ENCODE measurements around the gene AADAC.
"Not testable (repeated sequence)": the region's sequence is repeated elsewhere in the genome, so short reads cannot be mapped to it uniquely, and the experiment has no call there.

The AADAC gene, protein sequence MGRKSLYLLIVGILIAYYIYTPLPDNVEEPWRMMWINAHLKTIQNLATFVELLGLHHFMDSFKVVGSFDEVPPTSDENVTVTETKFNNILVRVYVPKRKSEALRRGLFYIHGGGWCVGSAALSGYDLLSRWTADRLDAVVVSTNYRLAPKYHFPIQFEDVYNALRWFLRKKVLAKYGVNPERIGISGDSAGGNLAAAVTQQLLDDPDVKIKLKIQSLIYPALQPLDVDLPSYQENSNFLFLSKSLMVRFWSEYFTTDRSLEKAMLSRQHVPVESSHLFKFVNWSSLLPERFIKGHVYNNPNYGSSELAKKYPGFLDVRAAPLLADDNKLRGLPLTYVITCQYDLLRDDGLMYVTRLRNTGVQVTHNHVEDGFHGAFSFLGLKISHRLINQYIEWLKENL

DNA sequence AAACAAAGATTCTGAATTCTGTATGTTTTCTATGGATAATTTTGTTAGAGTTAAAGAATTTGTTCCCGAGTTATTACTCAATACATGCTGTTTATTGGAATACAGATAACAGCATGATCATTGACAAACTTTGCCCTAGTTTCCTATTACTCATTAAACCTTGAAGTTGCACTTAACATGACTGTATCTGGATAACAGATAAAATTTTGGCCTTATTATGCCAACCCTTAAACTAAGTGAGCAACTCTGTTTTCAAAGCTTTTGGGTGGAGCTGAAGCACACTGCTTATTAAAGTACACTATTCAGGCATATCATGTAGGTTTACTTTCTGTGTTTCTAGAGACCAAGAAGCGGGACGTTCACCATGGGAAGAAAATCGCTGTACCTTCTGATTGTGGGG, at the start of gene AADAC:
TSS of gene AADAC (plus strand) at position 318 of the 400 bp plus-strand sequence. CDS start at position 365, 47 bp downstream.
- DNase-seq, result no peak

DNA sequence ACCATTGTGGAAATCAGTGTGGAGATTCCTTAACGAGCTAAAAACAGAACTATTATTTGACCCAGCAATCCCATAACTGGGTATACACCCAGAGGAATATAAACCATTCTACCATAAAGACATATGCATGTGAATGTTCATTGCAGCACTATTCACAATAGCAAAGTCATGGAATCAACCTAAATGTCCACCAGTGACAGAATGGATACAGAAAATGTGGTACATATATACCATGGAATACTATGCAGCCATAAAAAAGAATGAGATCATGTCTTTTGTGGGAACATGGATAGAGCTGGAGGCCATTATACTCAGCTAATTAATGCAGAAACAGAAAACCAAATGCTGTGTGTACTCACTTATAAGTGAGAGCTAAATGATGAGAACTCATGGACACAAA, 49.2 kb upstream of the AADAC start:
- DNase-seq, result not testable (repeated sequence)

DNA sequence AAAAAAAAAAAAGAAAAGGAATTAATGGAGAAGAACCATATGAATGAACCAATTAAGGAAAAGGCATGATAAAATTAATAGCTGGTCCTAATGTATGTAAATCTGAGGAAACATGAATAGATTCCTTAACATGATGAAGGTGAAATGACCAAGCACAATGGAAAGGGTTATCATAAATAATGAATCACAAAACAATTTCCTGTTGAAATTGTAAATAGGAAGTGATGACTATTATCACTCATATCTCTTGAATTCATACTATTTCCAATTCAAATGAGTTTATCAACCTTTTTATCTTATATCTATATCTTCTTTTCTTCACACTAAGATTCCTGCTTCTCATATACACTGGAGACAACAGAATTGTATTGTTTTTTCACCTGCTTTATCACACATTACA, 48.2 kb upstream of the AADAC start:
- no peak for DNase-seq

DNA sequence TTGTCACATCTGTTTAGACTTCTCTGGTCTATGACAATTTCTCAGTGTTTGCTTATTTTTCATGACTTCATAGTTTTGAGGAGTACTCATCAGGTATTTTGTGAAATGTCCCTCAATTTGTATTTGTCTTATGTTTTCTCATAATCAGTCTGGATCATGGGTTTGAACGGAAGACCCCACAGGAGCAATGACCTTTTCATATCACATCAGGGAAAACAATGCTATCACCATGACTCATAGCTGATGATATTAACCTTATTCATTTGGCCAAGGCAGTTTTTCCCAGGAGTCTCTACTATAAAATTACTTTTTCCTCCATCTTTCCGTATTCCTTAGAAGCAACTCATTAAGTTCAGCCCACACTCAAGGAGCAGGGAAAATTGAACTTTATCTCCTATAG, 47.5 kb upstream of the AADAC start:
- DNase-seq, result no peak

DNA sequence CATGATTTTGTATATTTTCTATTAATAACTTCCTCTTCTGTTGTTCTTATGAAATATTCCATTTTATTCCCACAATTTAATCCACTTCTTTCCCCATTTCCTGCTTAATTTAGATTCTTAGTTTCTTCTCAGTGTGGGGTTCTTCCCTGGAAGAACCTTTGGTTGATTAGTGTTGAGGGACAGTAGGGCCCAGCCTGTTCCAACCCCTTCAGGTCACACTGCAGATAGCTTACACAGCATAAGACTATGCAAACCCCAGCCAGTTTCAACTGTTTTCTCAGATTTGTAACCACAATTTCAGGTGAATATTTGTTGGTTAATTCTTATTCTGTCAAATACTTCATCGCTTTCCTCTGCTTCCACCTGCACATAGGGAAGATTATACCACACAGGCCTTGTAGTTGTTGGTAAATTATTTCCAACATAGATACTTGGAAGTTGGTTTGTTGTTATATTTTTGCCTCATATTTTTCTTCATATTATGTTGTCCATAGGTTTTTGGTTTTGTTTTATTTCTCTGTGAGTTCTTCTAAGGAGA, 45.5 kb upstream of the AADAC start:
- no peak for DNase-seq

DNA sequence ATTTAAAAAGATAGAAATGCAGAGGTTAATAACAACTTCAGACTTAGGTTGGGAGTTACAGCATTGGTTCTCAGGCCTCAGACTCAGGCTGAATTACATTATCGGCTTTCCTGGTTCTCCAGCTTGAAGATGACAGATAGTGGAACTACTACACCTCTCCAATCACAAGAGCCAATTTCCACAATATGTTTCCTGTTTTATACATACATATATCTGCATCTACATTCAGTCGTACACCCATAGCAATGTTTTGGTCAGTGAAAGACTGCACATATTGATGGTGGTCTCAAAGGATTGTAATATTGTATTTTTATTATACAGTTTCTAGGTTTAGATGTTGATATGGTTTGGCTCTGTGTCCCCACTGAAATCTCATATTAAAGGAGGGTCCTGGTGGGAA, 44.7 kb upstream of the AADAC start:
- no peak for DNase-seq

DNA sequence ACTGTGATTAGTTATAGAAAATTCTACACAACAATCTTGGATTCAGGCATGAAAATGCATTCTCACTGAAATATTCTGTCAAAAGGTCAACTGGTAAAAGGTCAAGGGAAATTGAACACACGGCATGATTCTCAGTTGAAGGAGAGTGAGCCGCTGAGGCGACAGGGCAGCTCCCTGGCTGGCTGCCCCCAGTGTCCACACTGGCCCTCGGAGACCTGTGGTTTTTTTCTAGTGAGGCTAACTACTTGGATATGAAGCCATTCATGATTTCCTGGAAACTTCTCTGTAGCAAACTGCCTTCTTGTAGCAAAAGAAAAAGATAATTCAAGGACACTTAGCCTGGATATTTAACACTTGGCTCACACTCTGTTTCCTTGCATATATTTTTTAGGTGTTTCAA, 43.0 kb upstream of the AADAC start:
- DNase-seq, result no peak

DNA sequence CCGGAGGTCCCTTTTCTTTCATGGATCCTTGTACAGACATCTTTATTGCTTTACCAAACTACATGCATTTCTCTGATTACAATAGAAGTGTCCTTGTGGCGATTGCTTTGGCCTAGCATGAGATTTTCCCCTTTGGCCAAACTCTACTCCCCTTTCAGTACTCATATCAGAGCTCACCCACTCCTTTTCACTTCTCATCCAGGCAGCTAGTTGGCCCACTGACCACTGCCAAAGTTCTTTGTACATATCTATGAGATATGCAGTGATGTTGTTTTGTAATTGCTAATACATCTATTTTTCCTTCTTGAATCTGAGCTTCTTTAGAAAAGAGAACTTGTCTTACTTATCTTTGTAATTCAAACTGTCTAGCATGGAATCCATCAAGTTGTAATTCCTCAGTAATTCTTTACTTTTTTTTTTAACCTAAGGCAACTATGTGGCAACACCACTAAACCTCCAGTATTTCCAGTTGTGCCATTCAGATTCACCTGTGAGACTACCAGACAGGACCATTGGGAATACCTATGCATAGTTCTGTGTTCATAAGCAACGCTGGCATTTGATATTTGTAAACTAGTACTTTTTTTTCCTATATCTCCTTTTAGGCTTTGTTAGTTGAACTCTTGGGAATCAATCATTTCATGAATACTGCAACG, 41.0 kb upstream of the AADAC start:
- DNase-seq, result no peak

DNA sequence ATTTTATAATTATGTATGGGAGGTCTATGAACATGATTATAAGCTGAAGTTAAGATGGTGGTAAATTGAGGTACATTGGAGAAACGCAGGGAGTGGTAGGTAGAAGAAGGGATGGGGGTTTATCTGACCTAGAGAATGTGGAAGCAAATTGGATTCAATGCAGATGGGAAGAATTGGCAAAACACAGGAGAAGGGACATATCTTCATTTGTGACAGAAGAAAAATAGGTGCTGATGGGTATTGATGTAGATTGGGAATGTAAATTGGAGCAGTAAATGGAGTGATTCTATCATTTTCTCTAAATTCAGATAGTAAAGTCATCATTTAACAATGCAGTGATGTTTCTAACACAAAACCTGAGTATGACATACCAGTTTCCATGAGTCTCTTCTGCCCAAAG, 39.7 kb upstream of the AADAC start:
- DNase-seq, result no peak

DNA sequence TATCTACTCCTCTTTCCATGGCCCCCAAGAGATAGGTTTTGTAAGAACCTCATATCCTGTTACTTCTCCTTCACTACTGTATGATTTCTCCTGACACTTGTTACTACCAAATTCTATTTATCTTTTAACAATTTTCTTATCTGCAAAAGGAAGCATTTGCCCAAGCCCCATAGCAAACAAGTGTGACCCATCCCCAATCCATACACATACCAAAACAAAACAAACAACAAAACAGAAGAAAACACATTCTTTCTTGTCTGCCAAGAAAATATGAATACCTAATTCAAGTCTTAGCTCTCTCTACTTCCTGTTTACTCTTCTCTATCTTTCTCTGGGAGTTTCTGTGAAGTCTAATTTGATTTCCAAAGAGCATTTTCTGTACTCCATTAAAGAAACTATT, 39.0 kb upstream of the AADAC start:
- no peak for DNase-seq

DNA sequence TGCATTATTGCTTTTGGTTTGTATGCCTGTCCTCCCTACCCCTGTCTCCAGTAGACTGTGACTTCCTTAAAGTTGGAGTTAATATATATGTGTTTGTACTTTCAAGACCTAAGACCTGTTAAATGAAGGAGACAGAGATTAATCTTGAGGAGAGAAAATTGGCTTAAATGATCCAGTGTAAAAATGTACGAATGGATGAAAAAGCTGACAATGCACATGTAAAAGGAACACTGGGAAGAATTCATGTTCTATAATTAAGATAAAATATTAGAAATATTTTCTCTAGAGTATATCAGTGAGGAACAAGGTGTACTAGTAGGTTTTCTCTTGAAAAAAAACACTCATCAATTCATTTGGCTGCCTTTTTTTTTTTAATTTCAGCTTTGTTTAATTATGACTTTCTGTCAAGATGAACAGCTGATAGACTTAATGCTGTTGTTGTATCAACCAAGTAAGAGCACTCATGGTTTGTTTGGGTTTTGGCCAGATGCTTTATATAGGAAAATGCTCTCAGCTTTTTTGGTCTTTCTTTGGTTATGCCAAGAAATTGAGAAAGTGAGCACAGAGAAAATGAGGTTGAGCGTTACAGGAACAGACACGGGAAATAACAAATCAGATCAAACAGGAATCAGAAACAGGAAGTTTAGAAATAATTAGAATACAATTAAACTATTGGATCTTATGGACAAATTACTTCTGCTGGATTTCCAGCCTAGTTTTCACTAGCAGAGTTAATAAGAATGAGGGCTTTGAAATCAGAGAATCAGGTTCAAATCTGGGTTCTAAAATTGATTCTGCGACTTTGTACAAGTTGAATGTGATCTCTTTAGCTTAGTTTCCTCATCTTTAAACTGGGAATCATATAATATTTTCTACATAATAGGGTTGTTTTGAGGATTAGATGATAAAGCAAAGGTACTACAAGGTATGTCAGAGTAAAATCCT, 38.3 kb upstream of the AADAC start:
- no peak for DNase-seq

DNA sequence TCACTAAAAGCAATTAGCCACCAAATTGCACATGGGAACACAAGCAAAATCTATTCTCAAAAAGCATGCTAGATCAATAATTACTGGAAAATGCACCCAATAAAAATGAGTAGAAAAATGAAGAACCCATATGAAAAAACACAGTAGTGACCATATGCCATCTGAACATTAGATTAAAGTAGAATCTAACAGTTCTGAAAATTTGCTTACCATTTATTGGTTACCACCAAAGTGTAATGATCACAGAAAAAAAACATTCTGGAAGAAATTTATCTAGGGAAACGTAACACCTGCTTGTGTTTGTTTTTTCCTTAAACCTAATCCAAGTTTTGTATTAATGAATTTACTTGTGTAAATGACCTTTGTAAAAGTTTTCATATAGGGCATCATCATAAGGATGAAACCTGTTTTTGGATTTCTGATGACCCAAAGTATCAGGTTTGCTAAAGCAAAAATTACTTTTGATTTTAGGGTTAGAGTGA, 37.6 kb upstream of the AADAC start:
- no peak for DNase-seq

DNA sequence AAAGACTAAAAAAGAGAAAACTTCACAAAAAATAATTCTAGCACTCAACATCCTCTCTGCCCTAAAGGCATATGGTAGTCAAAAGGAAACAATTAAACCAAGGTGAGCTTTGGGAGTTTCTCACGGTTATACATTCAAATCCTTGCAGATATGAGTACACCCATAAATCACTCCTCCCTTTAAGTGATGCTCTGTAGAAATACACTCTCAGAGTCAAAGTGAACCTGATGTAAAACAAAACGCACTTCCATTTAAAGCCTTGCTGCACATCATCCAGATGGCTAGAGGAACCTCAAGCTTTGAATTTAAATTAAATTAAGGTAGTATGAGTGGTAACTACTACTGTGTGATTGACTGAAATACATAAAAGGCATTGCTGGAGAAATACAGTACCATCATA, 36.0 kb upstream of the AADAC start:
- DNase-seq, result no peak

DNA sequence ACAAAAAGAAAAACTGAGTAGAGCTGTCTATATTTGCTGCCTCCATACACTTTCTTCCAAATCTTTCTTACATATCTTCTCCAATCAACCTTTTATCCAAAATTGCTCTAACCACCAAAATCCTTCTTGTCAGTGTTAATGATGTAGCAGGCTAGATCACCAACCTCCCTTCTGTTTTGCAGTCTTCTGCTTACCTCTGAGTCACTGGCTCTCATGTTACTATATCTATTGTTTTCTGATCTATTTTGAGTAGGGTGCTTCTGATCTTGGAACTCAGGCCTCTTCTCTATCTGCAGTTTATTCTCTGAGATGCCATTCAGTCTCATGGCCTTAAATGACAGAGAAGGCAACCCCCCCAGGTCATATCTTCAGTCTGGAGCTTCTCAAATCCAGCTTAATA, 26.3 kb upstream of the AADAC start:
- no peak for DNase-seq

DNA sequence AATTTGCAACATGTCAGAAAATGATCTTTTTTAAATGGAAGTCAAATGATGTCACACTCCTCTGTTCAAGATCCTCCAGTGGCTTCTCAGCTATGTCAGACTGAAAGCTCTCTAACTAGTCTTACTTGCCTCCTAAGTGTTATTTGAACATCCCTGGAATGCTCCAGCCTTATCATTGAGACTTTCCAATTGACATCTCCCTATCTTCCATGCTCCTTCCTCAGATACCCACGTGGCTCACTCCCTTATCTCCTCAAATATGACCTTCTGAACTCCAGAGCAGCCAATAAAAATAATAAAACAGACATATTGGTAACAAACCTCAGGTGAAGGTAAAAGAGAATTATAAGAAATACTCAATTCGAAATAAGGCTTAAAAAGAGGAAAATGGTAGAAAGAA, 25.5 kb upstream of the AADAC start:
- no peak for DNase-seq

DNA sequence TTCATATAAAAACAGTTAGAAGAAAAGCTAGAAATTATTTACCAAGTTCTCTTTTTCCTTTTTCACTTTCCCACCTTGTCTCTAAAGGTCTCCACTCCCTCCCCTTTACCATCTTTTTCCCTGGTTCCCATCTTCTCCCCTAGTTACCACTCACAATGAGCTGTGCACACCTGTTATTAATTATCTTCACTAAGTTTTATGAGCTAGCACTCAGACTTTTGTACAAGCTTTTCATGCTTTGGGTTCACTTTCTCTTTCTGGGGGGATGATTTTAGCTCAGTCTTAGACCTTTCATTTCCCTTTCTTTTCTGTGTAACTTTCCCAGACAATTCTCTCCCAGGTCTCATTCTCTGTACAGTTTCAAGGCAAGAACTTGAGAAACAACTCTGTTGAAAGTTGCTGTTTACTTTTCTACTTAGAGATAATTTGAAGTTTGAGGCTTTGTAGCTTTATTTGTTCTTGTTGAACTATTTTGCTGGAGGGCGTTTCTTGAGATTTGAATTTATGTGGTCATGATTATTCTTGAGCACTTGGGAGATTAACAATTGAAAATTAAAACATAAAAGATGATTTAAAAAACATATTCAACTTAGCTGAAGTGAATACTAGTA, 24.0 kb upstream of the AADAC start:
- no peak for DNase-seq

DNA sequence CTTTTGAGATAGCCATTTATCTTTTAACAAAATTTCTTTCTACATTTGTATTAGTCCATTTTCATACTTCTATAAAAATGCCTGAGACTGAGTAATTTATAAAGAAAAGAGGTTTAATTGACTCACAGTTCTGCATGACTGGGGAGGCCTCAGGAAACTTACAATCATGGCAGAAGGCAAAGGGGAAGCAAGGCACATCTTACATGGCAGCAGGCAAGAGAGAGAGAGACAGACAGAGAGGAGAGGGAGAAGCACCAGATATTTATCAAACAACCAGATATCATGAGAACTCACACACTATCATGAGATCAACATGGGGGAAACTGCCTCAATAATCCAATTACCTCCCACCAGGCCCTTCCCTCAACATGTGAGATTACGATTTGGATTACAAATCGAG, 23.2 kb upstream of the AADAC start:
- DNase-seq, result not testable (repeated sequence)

DNA sequence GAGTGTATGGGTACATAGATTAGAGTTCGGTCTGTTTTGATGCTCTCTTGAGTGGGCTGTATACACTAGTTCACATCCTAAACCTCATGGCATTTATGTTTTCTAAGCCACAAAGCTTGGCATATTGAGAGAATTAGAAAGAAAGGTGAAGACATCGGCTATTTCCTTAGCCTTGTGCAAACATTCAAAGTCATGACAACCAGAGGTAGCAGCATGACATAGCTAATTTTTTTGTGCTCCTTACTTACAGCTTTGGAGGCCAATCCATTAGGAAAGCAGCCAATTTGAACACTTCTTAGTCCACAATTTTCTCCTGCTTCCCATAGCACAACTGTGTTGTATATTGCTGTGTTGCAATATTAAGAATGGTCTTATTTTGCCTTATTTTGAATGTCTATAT, 21.5 kb upstream of the AADAC start:
- no peak for DNase-seq

DNA sequence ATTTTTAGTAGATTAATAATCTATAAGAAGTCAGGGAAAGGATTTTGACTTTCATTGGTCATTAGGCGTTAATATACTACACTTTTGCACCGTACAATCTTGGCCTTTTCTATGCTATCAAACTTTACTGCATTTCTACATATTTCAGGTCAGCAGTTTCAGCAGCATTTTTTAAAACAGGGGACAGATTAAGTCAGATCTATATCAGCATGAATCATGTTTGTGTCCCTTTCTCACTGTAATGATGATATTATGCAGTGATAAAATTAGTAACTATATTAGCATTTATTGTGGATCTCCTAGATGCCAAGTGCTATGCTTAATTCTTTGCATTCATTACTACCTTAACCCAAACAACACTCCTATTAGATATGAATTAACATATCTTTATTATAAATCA, 20.3 kb upstream of the AADAC start:
- DNase-seq, result no peak

DNA sequence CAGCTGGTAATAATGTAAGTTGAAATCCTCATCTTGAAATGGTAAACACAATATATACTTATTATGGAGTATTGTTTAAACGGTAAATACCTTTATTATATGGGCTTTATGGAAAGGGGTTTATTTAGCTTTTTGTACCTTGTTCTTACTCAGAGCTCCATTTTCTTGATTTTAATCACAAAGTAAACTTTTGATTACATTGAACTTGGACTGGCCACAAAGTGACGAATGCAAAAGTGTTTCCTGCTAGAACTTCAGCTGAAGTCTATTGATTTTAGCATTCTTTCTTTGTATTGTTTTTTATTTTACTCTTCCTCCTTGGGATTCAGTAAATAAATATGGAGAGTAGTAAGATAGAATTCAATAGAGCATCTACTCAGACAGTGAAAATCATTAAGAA, 19.8 kb upstream of the AADAC start:
- no peak for DNase-seq

DNA sequence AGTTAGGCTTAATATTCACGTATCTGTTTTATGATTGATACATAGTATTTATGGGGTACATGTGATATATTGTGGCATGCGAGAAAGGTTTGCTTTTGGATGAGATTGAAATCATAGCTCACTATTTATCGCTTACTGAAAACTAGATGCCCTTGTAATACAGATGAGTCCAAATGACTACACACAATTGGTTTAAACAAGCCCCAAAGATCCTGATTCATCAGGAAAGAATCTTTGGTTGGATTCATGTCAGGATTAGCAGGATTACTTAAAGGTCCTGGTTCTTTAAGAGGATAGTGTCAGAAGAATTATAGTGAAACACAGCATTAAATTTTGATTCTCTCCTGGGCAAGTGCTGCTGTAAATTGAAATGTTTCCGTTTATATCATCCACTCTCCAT, 18.6 kb upstream of the AADAC start:
- no peak for DNase-seq

DNA sequence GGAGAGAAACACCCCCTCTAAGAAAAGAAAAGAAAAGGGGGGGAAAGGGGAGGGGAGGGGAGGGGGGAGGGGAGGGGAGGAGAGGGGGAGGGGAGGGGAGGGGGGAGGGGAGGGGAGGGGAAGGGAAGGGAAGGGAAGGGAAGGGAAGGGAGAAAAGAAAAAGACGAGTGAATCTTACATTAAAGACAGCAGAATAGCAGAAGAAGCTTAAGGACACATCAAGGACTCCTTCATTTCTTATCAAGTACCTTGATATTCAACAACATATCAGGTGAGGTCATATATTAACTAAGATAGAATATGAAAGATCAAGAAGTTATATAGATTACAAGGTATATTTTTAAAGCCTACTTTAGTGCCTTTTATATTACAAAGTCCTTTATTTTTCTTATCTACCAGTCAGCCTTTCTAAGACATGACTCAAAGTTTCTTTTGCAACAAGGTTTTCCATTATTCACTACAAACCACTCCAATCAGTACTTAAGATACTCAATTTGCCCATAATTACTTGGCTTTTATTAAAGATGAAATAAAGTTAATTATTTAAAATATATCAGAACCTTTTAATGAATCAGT, 17.7 kb upstream of the AADAC start:
- no peak for DNase-seq
